ENCODE results near the gene PUDP. TPM values are rescaled to one million over a fixed set of nuclear protein-coding genes. Genes with fewer than 3 reads are reported as not detected.

Gene PUDP
- total RNA-seq, 1 experiment from 2014 or later = 16.1 TPM

DNA sequence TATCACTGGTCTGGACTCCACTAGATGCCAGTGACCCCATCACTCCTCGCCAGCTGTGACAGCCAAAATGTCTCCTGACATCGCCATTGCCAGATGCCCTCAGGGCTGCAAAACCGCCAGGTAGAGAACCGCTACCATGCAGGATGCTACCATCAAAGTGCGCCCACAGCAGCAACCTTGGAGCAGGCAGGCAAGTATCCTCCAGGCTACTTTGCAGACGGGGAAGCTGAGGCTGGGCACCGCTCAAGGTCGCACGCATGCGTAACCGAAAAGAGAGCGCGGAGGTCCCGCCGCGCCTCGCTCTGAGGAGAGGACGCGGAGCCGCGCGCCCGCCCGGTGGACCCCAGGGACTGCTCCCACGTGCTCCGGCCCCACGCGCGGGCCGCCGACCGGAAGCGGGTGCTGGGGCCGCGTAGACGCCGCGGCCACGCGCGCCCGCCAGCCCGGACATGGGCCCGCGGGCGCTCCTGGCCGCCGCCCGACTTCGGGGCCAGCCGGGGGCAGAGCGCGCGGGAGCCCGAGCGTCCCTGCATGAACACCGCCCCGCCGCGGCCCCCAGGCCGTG is 458 bp downstream of the PUDP start, which contains the start of gene STS:
TSS of gene STS (plus strand) at position 300 of the 565 bp plus-strand sequence. CDS start 105,488 bp downstream, outside the sequence.
- intact Hi-C loops (cut with micrococcal nuclease) = loop anchor here (5.0 kb wide), 2 partner anchors 300 to 780 kb away; partner anchors contain the start of gene PNPLA4
- Mint-ChIP-seq H3K9me3 (ENCODE audit: unreplicated experiment) (no peaks in the 10 kb centered on the region), H3K27ac (ENCODE audit: low read depth, unreplicated experiment) (no peak within 1 kb of the TSS), H3K36me3 (ENCODE audit: insufficient read depth, unreplicated experiment) (peaks cover 12% of the 10 kb centered on the region), H3K4me3 (ENCODE audit: unreplicated experiment) (peak within 1 kb of the TSS; percentile 85), H3K4me1 (ENCODE audit: insufficient read depth, unreplicated experiment) (peaks cover 13% of the 10 kb centered on the region), H3K27me3 (ENCODE audit: insufficient read depth, unreplicated experiment) (no peaks in the 10 kb centered on the region)
- POLR2A ChIA-PET = interaction anchor here (0.8 to 1.7 kb wide), 7 partner anchors 10 to 780 kb away, joined by 3 to 6 read pairs (median 4); no protein-coding TSS in a partner anchor
- no TSS peak for BruUV-seq (replicated peaks)
- TF ChIP-seq, protein P1, sequence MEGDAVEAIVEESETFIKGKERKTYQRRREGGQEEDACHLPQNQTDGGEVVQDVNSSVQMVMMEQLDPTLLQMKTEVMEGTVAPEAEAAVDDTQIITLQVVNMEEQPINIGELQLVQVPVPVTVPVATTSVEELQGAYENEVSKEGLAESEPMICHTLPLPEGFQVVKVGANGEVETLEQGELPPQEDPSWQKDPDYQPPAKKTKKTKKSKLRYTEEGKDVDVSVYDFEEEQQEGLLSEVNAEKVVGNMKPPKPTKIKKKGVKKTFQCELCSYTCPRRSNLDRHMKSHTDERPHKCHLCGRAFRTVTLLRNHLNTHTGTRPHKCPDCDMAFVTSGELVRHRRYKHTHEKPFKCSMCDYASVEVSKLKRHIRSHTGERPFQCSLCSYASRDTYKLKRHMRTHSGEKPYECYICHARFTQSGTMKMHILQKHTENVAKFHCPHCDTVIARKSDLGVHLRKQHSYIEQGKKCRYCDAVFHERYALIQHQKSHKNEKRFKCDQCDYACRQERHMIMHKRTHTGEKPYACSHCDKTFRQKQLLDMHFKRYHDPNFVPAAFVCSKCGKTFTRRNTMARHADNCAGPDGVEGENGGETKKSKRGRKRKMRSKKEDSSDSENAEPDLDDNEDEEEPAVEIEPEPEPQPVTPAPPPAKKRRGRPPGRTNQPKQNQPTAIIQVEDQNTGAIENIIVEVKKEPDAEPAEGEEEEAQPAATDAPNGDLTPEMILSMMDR (IDR thresholded peaks at IDR 0.05; ENCODE audit: unreplicated experiment) = no peak
- DNase-seq (ENCODE audit: unreplicated experiment) = no peak
- CTCF ChIA-PET = interaction anchor here (0.5 to 8.3 kb wide), 4 partner anchors 13 to 29 kb away, joined by 3 to 49 read pairs (median 4); no protein-coding TSS in a partner anchor

DNA sequence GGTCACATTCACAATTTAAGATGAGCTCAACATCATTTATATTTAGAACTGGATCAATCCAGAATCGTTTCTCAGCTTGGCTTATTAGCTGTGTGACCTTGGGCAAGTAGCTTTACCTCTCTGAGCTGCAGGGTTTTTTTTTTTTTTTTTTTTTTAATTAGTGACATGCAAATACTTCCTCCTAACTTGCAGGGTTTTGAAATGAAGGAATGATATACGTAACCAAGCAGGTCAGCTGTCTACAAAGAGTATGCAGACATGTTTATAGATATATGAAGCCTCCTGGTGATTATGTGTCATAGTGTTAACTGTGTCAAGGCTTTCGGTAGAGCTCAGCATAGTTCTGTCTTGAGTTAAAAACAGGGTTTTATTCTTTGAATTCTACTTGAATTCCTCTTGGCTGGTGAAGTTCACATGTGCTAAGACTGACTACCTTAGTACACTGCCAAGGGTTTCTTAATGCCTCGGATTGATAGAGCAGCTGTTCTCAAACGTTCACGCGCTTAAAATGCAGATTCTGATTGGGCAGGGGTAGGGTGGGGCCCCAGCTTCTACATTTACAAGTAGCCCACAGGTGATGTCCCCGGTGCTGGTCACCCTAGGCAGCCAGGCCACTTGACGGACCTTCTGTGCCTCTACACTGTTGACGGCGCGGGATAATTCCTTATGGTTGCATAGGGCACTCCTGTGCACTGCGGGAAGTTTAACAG is 1.1 kb downstream of the PUDP start:
- DNase-seq (ENCODE audit: unreplicated experiment) = peak; percentile 42
- ChIA-PET POLR2A (interaction anchor here (0.8 to 1.7 kb wide), 7 partner anchors 11 to 781 kb away, joined by 3 to 6 read pairs (median 4); no protein-coding TSS in a partner anchor), CTCF (interaction anchor here (0.7 to 8.3 kb wide), 6 partner anchors 13 to 560 kb away, joined by 3 to 49 read pairs (median 4); no protein-coding TSS in a partner anchor)
- TF ChIP-seq, protein P1 (IDR thresholded peaks at IDR 0.05; ENCODE audit: unreplicated experiment) = no peak
- peaks cover 13% of the 10 kb centered on the region for H3K4me1 Mint-ChIP-seq (ENCODE audit: insufficient read depth, unreplicated experiment)
- H3K27me3 Mint-ChIP-seq (ENCODE audit: insufficient read depth, unreplicated experiment) = no peaks in the 10 kb centered on the region
- H3K4me3 Mint-ChIP-seq (ENCODE audit: unreplicated experiment) = peak overlapping the region; percentile 85
- intact Hi-C loops (cut with micrococcal nuclease) = loop anchor here (5.0 kb wide), 2 partner anchors 300 to 780 kb away; partner anchors contain the start of gene PNPLA4
- peaks cover 12% of the 10 kb centered on the region for H3K36me3 Mint-ChIP-seq (ENCODE audit: insufficient read depth, unreplicated experiment)
- H3K27ac Mint-ChIP-seq (ENCODE audit: low read depth, unreplicated experiment) = no peak overlapping the region
- TSS peak; percentile 36 for BruUV-seq (replicated peaks)
- no peaks in the 10 kb centered on the region for H3K9me3 Mint-ChIP-seq (ENCODE audit: unreplicated experiment)

DNA sequence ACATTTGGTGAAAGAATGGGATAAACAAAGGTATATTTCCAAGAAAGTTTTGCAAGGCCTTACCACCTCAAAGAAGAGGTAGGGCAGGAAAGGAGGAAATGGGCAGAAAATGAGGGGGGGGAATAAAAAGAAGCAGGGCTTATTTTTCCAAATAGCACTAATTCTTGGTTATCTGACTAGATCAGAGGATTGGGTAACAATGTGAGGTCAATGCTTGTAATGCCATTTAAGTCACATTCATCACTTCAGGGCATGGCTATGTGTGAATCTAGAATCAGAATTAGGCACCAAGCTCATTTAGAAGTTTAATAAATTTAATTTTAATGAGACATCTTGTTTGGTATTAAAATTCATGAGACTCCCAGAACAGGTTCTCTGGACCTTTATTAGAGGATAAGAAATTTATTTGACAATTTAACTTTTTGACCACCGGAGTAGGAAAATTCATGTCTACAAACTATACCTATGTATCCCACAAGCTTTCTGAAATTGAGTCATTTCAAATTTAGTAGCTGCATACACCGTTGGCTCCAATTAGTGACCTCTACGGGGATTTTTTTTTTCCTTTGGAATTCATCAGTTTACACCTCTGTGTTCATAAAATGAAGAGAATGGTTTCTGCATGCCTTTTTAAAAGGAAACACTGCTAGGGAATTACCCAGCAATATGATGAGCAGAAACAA is 1.8 kb downstream of the PUDP start:
- TF ChIP-seq, protein P1 (IDR thresholded peaks at IDR 0.05; ENCODE audit: unreplicated experiment) = no peak
- Mint-ChIP-seq H3K4me1 (ENCODE audit: insufficient read depth, unreplicated experiment) (peaks cover 13% of the 10 kb centered on the region), H3K27ac (ENCODE audit: low read depth, unreplicated experiment) (no peak overlapping the region), H3K4me3 (ENCODE audit: unreplicated experiment) (no peak overlapping the region), H3K9me3 (ENCODE audit: unreplicated experiment) (no peaks in the 10 kb centered on the region), H3K36me3 (ENCODE audit: insufficient read depth, unreplicated experiment) (peaks cover 12% of the 10 kb centered on the region), H3K27me3 (ENCODE audit: insufficient read depth, unreplicated experiment) (no peaks in the 10 kb centered on the region)
- no peak for DNase-seq (ENCODE audit: unreplicated experiment)
- no TSS peak for BruUV-seq (replicated peaks)
- ChIA-PET CTCF (interaction anchor here (0.7 to 8.3 kb wide), 6 partner anchors 13 to 561 kb away, joined by 3 to 49 read pairs (median 4); no protein-coding TSS in a partner anchor), POLR2A (interaction anchor here (1.1 to 1.7 kb wide), 3 partner anchors 12 to 782 kb away, joined by 3 to 6 read pairs (median 4); no protein-coding TSS in a partner anchor)
- intact Hi-C loops (cut with micrococcal nuclease) = loop anchor here (5.0 kb wide), 2 partner anchors 301 to 781 kb away; partner anchors contain the start of gene PNPLA4

Measured in MCF 10A (cell line).